AG04449 (cell line): ENCODE results near the gene TBC1D21.

Experiments used
- CTCF ChIA-PET: fragments of 350-600 bp; formaldehyde crosslinking; extraction: SDS; loops from one replicate; lab custom pipeline; 2021; ENCODE audit warnings: antibody characterized with exemption; lab: Yijun Ruan, JAX
- POLR2A ChIA-PET: fragments of 400-600, 350-600 bp; formaldehyde crosslinking; extraction: SDS; loops from one replicate; lab custom pipeline; 2020; ENCODE audit warnings: antibody characterized with exemption, inconsistent platforms; lab: Yijun Ruan, JAX
- DNase-seq: peaks from one replicate; pipeline ENCODE4 v3.0.0-alpha.2; 2010; ENCODE audit warnings: low read depth, low spot score
- H3K4me3 ChIP-seq: 2 replicates; pipeline ENCODE4 v1.5.1; 2011; ENCODE audit warnings: low read depth, mild to moderate bottlenecking, control low read depth, low read length
- TF ChIP-seq, protein P1 (sequence below): IDR thresholded peaks from one replicate; pipeline ENCODE4 v1.5.1; 2011; ENCODE audit warnings: mild to moderate bottlenecking, moderate library complexity, low read length, control low read depth, inconsistent platforms; ENCODE audit not compliant: insufficient read depth; ENCODE audit errors: missing control alignments

The TBC1D21 gene

DNA sequence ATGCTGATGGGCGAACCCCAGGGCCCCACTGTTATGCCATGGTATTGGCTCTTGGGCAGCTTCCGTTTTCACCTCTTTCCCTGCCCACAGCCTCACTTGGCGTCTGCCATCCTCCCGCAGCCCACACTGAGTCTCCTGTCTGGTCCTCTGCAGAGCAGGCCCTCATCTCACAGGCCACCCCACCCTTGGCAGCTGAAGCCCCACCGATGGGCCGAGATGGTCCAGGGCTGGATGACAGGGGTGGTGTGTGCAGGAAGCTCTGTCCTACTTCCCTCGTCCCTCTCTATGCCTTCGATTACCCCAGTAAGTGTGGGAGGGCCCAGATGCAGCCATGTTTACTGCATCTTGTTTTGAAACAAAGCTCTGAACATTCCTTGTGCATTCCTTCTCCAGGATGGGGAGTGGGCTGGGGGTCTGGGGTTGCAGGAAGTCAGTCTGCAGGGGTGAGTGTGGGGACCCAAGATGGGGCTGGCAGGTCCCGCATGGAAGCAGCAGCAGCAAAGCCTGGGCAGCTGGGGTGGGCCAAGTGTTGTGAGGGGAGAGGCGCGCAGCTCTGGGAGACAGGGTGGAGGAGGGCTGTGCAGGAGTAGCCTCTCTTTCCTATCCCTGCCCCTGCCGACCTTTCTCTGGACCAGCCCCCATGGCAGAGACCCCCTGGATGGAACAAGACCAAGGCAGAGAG, 20.9 kb downstream of the TBC1D21 start:
- no peak overlapping the region for H3K4me3 ChIP-seq
- ChIA-PET CTCF (interaction anchor here (1.1 to 24.7 kb wide), 7 partner anchors 10 to 76 kb away, joined by 3 to 533 read pairs (median 4); partner anchors contain the start of genes LOXL1 and TBC1D21), POLR2A (no interaction called here)
- no peak for DNase-seq
- TF ChIP-seq, protein P1, sequence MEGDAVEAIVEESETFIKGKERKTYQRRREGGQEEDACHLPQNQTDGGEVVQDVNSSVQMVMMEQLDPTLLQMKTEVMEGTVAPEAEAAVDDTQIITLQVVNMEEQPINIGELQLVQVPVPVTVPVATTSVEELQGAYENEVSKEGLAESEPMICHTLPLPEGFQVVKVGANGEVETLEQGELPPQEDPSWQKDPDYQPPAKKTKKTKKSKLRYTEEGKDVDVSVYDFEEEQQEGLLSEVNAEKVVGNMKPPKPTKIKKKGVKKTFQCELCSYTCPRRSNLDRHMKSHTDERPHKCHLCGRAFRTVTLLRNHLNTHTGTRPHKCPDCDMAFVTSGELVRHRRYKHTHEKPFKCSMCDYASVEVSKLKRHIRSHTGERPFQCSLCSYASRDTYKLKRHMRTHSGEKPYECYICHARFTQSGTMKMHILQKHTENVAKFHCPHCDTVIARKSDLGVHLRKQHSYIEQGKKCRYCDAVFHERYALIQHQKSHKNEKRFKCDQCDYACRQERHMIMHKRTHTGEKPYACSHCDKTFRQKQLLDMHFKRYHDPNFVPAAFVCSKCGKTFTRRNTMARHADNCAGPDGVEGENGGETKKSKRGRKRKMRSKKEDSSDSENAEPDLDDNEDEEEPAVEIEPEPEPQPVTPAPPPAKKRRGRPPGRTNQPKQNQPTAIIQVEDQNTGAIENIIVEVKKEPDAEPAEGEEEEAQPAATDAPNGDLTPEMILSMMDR = no peak

DNA sequence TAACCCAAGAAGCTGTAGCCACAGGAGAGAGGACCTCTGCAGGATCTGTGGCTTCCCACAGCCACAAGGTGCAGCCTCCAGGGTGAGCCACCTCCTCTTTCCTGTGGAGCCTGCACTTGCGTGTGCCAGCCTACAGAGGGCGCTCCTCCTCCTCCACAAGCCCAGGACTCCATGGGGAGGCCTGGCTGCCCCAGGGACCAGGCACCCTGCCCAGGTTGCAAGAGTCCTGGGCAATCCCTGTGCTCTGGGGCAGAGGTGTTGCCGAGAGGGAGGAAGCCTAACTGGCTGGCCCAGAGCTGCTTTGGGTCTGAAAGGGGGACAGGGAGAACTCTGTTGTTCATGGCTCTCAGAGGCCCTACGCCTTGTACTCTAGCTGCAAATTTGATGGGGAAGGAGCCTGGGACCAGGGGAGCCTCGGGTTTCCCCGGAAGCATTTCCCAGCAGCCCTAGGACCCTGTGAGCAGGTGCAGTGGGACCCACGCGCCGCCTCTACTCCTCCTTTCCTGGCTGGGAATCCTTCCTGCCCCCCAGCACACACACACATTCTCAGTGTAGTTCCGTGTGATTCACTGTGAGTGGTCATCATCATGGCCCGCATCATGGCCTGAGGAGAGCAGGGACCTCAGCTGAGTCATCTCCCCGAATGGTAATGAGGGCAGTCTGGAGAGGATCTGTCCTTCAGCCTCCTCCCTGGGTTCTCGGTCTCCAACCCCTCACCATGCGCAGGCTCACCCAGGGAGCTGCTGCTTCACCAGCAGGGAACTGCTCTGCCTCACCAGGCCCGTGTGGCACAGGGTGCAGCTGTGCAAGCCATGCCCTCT, 24.3 kb downstream of the TBC1D21 start:
- ChIA-PET POLR2A (interaction anchor here (0.6 to 0.9 kb wide), 3 partner anchors 9 to 575 kb away, joined by 3 to 4 read pairs (median 3); no protein-coding TSS in a partner anchor), CTCF (interaction anchor here (0.6 to 24.7 kb wide), 25 partner anchors 10 to 425 kb away, joined by 3 to 533 read pairs (median 4); partner anchors contain the start of genes LOXL1, PML and TBC1D21)
- DNase-seq = peak; percentile 40
- no peak overlapping the region for H3K4me3 ChIP-seq
- TF ChIP-seq, protein P1 = peak; percentile 100

DNA sequence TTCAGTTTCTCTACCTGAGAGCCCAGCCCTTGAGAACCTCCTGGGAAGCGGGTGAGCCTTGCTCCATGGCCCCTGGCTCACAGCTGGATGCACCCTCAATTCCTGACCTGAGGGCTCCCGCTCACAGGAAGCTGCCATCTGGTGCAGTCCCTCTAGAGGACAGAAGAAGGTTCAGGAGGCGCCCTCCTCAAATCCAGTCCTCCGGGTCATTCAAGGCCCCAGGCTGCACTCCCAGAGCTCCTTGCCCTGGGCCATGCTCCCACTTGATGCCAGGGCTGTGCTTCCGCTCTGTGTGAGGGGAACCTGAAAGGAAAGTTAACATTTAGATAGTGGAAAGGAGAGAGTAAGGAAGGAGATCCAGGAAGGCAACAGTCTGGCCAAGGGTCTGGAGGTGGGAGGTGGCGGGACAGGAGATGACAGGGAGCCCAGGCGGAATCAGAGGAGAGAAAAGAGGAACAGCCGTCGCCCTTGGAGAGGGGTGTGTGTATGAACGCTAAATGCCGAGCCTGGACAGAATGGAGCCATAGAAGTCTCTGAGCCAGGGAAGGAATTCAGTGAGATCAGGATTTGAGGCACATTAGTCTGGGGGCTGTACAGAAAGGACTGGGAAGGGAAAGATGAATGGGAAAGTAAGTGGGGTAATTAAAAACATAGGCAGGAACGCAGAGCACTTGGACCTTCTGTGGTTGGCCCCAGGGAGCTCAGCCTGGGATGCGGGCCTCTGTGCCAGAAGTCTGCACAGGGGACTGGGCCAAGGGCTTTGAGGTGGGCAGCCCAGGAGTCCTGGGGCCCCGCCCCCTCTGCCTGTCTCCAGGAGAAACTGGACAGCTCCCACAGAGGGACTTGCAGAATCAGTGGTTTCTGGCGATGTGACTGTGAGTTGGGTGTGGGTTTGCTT, 26.1 kb downstream of the TBC1D21 start:
- POLR2A ChIA-PET = no interaction called here
- H3K4me3 ChIP-seq = no peak overlapping the region
- DNase-seq = no peak
- TF ChIP-seq, protein P1 = no peak
- CTCF ChIA-PET = interaction anchor here (0.6 to 24.7 kb wide), 8 partner anchors 12 to 65 kb away, joined by 3 to 533 read pairs (median 3); partner anchors contain the start of genes LOXL1 and TBC1D21

DNA sequence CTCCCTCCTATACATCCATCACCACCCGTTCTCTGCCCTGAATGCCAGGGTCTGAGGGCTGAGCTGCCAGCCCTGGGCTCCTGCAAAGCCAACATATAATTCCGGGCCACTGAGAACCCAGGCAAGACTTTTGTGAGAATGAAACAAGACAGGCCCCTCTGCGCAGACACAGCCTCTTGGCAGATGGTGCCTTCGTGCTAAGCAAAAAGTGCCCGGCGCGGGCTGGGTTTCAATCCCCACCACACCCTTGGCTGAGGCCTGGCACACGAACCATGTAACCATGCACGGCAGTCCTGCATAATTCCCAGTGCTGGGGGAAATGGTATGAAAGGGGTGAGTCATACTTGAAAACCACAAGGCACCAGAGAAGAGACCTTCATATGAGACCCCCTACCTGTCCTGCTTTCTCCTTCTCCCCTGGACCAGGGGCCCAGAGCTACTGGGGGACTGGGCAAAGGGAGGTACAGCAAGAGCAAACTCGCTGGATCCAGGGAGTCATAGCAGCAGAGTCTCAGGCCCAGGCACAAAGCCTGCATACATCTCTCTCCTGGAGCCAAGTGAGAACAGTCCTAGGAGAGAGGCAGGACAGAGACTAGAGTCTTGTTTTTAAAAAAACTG, 26.8 kb downstream of the TBC1D21 start:
- CTCF ChIA-PET = interaction anchor here (1.3 to 24.7 kb wide), 4 partner anchors 17 to 64 kb away, joined by 3 to 533 read pairs (median 9); partner anchors contain the start of genes LOXL1 and TBC1D21
- TF ChIP-seq, protein P1 = no peak
- H3K4me3 ChIP-seq = no peak overlapping the region
- DNase-seq = no peak
- POLR2A ChIA-PET = no interaction called here

DNA sequence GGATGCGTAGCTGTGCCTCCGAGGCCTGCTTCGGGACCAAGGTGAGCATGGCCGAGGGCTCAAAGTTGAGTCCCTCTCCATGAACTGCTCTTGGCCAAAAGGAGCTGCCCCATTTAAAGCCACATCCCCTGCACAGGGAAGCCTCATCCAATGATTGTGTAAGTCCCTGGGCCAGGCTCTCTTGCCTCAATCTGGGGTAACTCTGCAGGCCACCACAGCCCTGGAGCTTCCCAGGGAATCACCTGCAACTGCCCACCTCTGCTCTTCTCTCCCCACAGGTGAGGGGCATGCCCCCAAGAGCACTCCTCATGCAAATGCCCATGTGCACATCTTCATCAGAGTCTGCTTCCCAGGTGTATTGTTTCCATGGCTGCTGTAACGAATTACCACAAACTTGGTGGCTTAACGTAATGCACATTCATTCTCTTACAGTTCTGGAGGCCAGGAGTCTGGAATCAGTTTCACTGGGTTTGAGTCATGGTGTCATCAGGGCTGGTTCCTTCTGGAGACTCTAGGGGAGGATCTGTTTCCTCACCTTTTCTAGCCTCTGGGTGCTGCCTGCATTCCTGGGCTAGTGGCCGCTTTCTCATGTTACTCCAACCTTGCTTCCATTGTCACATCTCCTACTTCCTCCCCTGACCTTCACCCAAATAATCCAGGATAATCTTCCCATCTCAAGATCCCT, 27.9 kb downstream of the TBC1D21 start:
- no peak overlapping the region for H3K4me3 ChIP-seq
- ChIA-PET CTCF (interaction anchor here (1.8 to 24.7 kb wide), 2 partner anchors 15 to 27 kb away, joined by 10 to 533 read pairs; partner anchors contain the start of genes LOXL1 and TBC1D21), POLR2A (no interaction called here)
- TF ChIP-seq, protein P1 = no peak
- DNase-seq = no peak
